WERI-Rb-1 (cell line): ENCODE measurements around the gene GRIP2.

Source experiments
- DNase-seq: peaks from one replicate; pipeline ENCODE4 v3.0.0-alpha.2; 2020
- H3K27ac ChIP-seq: fragments of 250-450 bp; sonication (Bioruptor Pico); 2 replicates; pipeline ENCODE4 v1.5.1; 2020; ENCODE audit warnings: mild to moderate bottlenecking, moderate library complexity
- H3K27me3 ChIP-seq: fragments of 250-450 bp; sonication (Bioruptor Pico); 2 replicates; pipeline ENCODE4 v1.5.1; 2021; ENCODE audit warnings: mild to moderate bottlenecking, low read depth, moderate library complexity; ENCODE audit not compliant: insufficient read depth, severe bottlenecking
- H3K36me3 ChIP-seq: fragments of 250-450 bp; sonication (Bioruptor Pico); 2 replicates; pipeline ENCODE4 v1.5.1; 2020; ENCODE audit warnings: mild to moderate bottlenecking, moderate library complexity
- H3K4me3 ChIP-seq: 2 replicates; pipeline ENCODE4 v1.5.1; 2011; ENCODE audit warnings: low read depth, mild to moderate bottlenecking, control low read depth, low read length
- H3K9me3 ChIP-seq: fragments of 250-450 bp; sonication (Bioruptor Pico); 2 replicates; pipeline ENCODE4 v1.5.1; 2021; ENCODE audit warnings: mild to moderate bottlenecking, moderate library complexity; ENCODE audit not compliant: severe bottlenecking
- CTCF ChIP-seq: IDR thresholded peaks from 2 replicates; pipeline ENCODE4 v1.5.1; 2011; ENCODE audit warnings: low read depth, mild to moderate bottlenecking, control low read depth, inconsistent platforms, low read length

Gene GRIP2

GRCh38 chr3:14480207-14481017 is 59.7 kb downstream of the GRIP2 start:
- DNase-seq: no peak
- TF ChIP-seq CTCF: no peak

DNA sequence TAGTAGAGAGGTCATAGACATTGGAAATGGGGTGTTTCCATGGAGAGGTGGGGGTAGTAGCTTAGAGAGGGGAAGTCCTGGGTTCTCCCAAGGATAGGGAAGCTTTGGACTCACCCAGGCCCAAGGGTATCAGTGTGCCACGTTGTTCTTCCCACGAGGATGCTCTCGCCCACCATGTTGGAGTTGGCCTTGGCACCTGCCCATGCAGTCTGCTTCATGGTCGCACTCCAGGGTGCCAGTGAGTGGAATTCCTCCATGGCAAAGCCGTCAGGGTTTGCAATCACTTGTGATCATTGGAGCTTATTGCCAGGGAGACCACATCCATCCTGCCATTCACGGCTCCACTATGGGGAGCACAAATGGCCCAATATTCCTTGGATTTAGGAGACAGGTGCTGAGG is 60.6 kb downstream of the GRIP2 start:
- no peak overlapping the region for H3K4me3 ChIP-seq
- no peak for TF ChIP-seq CTCF
- no peak overlapping the region for H3K27ac ChIP-seq
- H3K27me3 ChIP-seq: no peaks in the 10 kb centered on the region
- DNase-seq: no peak
- peaks cover 43% of the 10 kb centered on the region for H3K36me3 ChIP-seq
- H3K9me3 ChIP-seq: no peaks in the 10 kb centered on the region

More at GRCh38 chr3:14480207-14481017, 59.7 kb downstream of the GRIP2 start:
- Histone ChIP-seq H3K4me3 (no peak overlapping the region), H3K36me3 (peaks cover 42% of the 10 kb centered on the region), H3K9me3 (no peaks in the 10 kb centered on the region), H3K27ac (no peak overlapping the region), H3K27me3 (no peaks in the 10 kb centered on the region)

GRCh38 chr3:14478956-14479550 is 61.1 kb downstream of the GRIP2 start:
- no peak for TF ChIP-seq CTCF
- no peak overlapping the region for H3K4me3 ChIP-seq
- no peaks in the 10 kb centered on the region for H3K9me3 ChIP-seq
- DNase-seq: no peak
- H3K36me3 ChIP-seq: peaks cover 43% of the 10 kb centered on the region
- no peaks in the 10 kb centered on the region for H3K27me3 ChIP-seq
- H3K27ac ChIP-seq: no peak overlapping the region

DNA sequence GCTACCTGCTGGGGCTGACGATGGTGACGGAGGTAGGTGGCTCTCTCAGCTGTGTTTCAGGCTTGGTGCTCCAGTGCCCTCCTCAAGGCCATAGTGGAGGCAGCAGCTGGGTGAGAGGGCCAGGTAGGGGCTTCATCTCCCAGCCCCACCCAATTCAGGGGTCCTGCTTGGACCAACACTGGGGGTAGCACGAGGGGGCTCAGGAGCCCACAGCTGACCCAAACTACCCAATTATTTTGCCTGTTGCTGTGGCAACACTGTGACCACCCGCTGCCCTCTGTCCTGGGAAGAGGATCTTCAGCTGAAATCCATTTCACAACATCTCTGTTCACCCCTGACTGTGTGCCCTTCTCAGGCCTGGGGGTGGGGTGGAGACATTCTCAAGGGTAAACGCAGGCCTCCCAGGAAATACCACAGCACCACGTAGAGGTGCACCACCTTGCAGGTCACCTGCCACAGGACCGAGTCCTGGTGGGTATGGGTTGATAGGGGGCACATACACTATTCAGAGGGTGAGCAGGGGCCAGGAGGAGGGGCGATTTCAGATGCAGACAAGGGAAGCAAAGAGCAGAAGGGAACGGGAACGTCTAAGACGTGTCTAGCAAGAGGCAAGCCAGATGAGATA is 62.7 kb downstream of the GRIP2 start:
- H3K9me3 ChIP-seq: no peaks in the 10 kb centered on the region
- no peak for TF ChIP-seq CTCF
- no peaks in the 10 kb centered on the region for H3K27me3 ChIP-seq
- no peak overlapping the region for H3K27ac ChIP-seq
- no peak overlapping the region for H3K4me3 ChIP-seq
- DNase-seq: no peak
- H3K36me3 ChIP-seq: peaks cover 33% of the 10 kb centered on the region

DNA sequence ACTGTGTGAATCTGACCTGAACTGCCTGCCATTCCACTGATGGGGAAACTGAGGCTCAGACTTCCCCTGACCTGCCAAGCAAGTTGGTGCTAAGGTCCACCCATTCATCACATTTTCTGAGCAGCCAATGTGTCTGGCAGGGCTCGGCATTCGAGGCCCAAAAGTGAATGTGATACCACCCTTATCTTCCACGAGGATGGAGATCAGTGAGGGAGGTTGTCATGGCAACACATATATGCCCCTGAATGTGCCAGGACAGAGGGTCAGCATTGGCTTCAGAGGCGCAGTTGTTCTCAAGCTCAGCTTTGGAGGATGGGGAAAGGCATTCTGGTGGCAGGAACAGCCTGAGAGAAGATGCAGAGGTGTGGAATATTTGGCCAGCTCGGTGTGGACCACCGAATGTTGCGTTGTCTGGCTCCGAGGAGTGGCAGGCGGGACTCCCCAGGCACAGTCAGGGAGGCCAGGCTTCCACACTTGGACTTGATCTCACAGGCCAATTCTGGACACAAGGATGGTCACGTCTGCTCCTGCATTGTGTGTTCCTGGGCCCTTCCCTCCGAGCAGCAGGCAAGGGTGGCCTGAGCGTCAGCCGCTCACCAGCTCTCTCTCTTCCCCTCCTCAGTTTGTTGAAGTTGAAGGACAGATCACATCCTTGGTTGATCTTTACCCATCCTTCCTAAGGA is 63.4 kb downstream of the GRIP2 start:
- H3K4me3 ChIP-seq: no peak overlapping the region
- H3K27me3 ChIP-seq: no peaks in the 10 kb centered on the region
- TF ChIP-seq CTCF: no peak
- H3K36me3 ChIP-seq: peaks cover 36% of the 10 kb centered on the region
- DNase-seq: no peak
- H3K27ac ChIP-seq: no peak overlapping the region
- no peaks in the 10 kb centered on the region for H3K9me3 ChIP-seq
